Activated T-helper 1 cell treated with Interleukin-2 at 50 U/mL for 16 hours (primary cell): ENCODE measurements around the gene SHOX.
"Not testable (repeated sequence)": the region's sequence is repeated elsewhere in the genome, so short reads cannot be mapped to it uniquely, and the experiment has no call there.

Experiments used
- DNase-seq: peaks from one replicate; pipeline ENCODE4 v3.0.0-alpha.2; 2020; ENCODE audit warnings: low read depth

Gene SHOX

DNA sequence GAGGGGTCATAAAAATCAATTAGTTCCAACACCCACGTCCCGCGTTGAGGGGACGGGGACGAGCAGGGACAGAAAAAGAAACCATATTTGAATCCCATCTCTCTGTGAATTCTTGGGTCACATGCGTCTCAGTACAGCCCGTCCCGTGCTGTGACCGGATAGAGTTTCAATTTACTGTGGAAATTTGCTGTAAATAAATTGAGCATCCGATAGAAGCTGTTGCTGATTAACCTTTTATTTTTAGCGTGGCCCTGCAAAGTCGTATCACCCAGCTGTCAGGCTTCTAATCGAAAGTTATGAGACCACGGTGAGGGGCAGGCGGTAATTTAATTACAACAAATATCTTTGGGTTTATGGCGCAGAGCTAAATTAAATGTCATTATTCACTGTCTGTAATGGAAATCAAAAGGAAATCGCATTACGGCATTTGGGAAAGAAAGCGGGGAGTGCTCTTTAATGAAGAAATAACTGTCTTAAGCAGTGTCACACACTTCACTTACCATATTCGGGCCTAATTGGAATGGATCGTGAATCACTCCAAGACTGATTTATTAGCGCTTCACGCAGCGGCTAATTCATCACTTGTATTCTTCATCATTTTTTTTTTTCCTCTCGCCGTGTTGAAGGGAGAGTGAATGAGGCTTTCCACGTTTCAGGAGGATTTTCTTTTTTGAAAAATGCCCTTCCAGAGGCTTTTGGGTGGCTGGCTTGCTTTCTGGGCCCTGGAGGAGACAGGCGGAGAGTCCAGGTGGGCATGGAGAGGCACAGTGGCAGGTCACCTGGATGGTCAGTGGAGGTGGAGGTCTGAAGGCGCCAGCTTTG is 7.3 kb downstream of the SHOX start:
- DNase-seq, result no peak

DNA sequence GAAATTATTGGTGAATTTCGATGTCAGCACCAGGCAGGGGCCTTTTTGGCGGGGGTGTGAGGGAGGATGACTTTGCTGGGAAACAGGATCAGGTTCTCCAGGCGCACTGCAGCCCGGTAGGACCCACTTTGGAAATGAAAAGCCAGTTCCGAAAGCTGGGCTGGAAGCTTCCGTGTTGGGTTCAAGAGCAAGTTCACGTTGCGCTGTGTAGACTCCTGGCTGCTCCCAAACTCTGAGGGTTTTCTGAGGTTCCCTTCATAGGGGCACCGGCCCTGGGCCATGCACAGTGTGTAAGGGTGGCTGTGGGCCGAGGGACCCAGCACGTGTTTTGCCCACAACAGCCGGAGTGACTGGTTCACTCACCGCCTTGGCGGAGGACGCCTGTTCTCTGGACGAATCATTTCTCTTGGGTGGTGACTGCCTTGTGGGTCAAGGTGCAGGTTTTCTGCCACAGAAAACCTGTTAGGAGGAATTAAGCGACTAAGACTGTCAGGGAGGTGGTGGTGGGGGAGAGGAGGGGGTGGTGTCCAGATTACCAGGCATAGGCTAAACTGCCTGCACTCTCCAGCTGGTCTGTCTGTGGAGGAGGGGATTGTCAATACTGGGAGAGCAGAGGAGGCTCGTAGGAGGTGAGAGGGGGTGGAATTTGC is 8.0 kb downstream of the SHOX start:
- DNase-seq, result no peak

DNA sequence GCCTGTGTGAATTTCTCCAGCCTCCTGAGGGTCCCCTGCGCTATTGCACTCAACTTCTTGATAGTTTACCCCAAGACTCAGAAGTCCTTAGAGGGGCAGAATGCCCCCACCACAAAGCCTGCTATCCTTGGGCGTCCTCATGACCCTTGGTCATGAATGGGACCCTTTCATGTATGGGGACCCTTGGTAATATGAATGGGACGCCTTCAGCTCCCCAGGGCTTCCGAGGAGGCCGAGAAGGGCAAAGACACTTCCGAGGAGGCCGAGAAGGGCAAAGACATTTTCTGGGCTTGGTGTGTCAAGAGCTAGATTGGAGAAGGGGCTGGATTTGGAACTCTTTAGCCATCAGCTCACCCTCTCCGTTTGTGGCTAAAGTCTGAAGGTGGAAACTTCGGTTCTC is 8.6 kb downstream of the SHOX start:
- no peak for DNase-seq

DNA sequence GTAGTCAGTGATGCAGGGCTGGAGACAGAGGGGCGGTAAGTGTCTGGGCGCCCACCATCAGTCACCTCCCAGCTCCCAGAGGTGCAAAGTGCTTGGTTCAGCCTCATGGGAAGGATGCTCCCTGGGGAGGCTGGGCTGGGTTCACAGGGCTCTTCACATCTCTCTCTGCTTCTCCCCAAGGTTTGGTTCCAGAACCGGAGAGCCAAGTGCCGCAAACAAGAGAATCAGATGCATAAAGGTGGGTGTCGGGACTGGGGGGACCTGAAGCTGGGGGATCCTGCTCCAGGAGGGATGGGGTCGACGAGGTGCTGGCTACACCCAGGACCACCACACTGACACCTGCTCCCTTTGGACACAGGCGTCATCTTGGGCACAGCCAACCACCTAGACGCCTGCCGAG is 10.1 kb downstream of the SHOX start:
- DNase-seq, result no peak

DNA sequence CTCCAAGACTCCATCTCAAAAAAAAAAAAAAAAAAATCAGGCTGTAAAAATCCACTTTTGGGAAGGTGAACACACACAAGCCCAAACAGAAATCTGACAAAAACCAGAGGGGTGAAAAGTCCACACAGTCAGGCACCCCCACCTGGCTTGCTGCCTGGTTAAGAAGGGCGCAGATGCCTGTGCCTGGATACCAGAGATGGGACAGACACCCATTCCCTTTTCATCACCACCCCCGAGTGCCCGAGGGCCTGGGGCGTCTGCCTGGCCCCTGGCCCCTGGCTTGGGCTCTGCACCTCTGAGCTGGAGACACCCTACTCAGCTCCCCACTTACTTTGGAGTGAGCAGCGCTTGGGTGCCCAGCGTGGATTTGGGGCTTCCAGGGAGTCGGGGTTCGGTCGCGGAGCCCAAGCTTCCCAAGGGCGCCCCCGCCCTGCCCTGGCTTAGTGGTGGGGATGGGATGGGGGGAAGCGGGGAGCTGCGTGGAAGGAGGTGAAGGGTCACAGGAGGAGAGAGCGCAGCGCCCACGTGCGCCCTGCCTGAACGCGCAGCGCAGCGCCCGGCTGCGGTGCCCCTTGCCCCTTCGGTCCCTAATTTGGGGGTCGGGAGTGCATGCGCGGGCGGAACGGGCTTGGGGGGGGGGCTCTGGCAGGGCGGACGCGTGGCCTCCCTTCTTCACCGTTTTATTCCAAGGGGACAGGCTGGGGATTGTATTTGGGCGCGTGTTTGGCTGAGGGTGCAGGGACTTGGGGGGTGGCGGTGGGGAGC is 11.3 kb downstream of the SHOX start:
- DNase-seq, result no peak

DNA sequence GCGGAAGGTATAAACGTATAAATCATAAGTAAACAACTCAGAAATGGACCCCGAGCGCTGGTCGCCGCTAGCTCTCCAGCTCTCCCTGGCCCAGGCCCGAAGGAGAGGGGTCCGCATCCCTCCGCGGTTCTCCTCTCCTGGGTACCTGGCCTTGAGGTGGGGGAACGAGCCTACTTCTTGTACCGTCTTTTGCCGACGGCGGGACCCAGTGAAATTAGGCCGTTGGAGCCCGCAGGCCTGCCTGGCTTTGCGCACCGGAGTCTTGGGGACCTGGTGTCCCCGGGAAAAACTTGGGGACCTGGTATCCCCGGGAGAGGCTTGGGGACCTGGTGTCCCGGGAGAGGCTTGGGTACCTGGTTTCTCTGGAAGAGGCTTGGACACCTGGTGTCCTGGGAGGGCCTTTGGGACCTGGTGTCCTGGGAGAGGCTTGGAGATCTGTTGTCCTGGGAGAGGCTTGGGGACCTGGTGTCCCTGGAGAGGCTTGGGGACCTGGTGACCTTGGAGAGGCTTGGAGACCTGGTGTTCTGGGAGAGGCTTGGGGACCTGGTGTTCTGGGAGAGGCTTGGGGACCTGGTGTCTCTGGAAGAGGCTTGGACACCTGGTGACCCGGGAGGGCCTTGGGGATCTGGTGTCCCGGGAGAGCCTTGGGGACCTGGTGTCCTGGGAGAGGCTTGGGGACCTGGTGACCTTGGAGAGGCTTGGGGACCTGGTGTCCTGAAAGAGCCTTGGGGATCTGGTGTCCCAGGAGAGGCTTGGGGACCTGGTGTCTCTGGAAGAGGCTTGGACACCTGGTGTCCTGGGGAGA is 12.0 kb downstream of the SHOX start:
- DNase-seq, result no peak

DNA sequence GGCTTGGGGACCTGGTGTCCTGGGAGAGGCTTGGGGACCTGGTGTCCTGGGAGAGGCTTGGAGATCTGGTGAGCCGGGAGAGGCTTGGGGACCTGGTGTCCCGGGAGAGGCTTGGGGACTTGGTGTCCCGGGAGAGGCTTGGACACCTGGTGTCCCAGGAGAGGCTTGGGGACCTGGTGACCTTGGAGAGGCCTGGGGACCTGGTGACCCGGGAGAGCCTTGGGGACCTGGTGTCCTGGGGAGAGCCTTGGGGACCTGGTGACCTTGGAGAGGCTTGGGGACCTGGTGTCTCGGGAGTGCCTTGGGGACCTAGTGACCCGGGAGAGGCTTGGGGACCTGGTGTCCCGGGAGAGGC is 12.6 kb downstream of the SHOX start:
- no peak for DNase-seq

DNA sequence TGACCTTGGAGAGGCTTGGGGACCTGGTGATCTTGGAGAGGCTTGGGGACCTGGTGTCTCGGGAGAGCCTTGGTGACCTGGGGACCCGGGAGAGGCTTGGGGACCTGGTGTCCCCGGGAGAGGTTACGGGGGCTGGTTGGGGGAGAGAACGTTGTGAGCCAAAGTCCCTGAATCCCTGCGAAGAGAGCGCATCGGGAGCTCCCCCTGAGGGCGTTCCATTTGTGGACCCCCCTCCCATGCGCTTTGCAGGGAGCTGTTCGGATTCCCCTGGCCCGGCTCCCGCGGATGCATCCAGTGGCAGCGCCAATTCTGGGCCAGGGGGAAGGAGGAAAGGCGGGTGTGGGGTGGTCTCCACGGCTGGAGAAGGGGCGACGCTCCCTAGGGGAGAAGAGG is 13.3 kb downstream of the SHOX start:
- DNase-seq, result no peak

DNA sequence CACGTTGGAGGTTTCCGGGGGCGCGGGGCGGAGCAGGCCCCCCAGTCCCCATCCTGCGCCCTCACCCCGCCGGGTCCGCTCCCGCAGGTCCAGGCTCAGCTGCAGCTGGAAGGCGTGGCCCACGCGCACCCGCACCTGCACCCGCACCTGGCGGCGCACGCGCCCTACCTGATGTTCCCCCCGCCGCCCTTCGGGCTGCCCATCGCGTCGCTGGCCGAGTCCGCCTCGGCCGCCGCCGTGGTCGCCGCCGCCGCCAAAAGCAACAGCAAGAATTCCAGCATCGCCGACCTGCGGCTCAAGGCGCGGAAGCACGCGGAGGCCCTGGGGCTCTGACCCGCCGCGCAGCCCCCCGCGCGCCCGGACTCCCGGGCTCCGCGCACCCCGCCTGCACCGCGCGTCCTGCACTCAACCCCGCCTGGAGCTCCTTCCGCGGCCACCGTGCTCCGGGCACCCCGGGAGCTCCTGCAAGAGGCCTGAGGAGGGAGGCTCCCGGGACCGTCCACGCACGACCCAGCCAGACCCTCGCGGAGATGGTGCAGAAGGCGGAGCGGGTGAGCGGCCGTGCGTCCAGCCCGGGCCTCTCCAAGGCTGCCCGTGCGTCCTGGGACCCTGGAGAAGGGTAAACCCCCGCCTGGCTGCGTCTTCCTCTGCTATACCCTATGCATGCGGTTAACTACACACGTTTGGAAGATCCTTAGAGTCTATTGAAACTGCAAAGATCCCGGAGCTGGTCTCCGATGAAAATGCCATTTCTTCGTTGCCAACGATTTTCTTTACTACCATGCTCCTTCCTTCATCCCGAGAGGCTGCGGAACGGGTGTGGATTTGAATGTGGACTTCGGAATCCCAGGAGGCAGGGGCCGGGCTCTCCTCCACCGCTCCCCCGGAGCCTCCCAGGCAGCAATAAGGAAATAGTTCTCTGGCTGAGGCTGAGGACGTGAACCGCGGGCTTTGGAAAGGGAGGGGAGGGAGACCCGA is 14.0 kb downstream of the SHOX start:
- no peak for DNase-seq

DNA sequence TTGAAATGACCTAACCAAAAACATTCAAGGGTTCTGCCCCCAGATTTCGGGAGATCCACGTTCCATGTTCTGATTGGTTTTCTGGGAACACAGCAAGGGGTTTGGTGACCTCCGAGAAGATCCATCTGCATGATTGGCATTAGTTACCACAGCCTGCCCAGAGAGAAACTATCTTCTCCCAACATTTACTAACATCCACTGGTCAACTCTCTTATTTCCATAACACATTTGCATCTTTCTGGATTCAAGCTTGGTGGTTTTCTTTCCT is 15.6 kb downstream of the SHOX start:
- no peak for DNase-seq

DNA sequence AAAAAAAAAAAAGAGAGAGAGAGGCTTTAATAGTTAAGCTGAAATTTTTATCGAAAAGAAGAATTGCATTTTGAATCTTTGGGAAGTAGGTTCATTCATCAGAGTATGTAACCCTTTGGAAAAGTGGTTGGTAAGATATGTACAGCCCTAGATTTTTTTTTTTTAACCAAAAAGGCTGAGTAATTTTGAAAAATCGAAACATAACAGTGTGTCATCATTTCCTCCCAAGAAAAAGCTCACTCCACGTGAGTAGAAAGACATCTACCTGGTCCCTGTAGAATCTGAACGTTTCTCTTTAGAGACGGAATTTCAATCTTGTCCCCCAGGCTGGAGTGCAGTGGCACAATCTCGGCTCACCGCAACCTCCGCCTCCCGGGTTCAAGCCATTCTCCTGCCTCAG is 16.2 kb downstream of the SHOX start:
- no peak for DNase-seq

DNA sequence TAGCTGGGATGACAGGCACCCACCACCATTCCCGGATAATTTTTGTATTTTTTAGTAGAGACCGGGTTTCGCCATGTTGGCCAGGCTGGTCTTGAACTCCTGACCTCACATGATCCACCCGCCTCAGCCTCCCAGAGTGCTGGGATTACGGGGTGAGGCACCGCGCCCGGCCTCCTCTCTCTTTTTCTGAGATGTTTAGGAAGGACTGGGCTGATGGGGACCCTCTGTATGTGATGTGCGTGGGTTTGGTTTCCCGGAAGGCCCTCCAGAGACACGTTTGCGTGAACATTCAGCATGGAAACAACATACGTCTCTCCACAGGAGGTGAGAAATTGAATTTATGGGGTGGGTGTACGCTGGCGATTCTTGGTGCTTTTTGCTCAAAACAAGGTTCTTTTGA is 18.6 kb downstream of the SHOX start:
- DNase-seq, result no peak

DNA sequence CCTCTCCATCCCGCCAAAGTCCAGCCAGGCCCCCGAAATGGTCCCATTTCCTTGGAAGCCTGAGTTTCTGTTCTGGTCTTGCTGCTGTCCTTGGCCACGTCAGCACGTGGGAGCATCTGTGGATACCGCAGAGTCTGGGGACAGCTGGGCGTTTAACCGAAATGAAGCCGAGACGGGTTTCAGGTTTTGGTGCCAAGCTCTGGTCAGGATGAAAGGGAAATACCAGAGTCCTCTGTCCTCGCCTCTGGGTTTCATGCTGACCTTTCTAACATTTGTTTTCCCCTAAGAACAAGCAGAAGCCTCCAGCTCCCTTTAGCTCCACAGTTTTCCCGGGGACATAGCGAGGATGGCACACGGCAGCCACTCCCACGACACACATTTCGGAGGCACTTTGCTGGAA is 19.7 kb downstream of the SHOX start:
- DNase-seq, result no peak

DNA sequence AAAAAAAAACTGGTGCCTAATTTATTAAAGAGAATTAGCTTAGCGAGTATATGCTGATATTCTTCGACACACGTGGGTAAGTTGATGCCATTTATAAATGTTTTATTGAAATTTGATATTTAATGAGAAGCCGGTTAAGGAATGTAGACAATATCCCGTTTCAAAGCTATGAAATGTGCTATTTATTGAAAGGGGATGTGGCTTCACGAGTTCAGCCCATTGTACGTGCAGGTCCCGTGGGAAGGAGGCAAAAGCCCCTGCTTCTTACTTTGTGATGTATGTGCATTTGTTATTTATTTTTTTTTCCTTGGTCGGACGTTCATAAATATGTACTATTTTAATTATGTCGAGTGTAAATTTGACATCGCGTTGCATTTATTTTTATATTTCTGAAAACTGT is 20.2 kb downstream of the SHOX start:
- no peak for DNase-seq

DNA sequence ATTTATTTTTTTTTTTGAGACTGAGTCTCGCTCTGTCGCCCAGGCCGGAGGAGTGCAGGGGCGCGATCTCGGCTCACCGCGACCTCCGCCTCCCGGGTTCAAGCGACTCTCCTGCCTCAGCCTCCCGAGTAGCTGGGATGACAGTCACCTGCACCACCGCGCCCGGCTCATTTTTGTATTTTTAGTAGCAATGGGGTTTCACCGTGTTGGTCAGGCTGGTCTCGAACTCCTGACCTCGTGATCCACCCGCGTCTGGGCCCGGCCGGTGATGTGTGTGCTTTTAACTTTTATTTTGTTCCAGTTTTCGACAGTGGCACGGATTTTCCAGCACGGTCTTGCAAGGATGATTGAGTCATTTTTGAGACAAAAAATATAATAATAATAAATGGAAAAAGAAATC is 21.3 kb downstream of the SHOX start:
- not testable (repeated sequence) for DNase-seq

DNA sequence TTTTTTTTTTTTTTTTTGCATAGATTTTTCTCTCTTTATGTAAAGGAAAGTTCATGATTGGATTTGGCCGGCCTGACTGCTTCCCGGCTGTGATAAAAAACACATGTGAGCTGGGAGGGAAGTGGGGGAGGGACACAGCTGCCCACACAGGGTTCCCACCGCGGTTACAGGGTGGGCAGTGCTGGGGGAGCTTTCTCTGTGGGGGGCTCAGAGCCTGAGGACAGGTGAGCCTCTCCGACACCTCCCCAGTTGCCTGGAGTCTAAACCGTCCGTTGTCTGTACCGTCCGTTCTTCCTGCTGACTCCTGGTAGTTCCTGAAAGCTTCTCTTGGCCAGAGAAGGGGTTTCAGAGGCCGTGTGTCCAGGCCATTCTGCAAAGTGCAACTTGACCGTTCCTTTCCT is 21.8 kb downstream of the SHOX start:
- no peak for DNase-seq

DNA sequence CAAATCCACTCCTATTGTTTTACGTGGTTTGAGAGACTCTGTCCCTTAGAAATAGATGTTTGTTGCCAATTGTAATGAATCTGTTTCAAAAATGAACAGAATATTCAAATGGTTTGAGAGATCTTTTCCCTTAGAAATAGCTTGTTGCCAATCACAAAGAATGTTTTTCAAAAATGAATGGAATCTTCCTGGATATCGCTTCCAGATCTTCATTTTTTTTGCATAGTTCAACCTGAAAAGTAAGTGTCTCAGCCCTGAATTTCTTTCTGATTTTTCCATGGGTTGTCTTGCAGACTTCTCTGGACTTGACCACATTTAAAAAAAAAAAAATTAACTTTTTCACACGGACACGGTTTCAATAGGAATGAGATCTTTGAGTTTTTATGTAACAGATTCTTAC is 22.7 kb downstream of the SHOX start:
- no peak for DNase-seq

DNA sequence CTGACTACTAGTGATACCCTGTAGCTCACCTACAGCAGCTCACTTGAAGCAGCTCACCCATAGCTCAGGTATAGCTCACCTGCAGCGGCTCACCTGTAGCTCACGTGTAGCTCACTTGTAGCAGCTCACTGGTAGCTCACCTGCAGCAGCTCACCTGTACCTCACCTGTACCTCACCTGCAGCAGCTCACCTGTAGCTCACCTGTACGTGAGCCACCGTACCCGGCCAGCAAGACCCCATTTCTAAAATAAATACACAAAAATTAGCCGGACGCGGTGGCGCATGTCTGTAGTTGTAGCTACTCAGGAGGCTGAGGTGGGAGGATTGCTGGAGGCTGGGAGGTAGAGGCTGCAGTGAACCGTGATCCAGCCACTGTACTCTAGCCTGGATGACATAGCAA is 30.6 kb downstream of the SHOX start:
- no peak for DNase-seq

DNA sequence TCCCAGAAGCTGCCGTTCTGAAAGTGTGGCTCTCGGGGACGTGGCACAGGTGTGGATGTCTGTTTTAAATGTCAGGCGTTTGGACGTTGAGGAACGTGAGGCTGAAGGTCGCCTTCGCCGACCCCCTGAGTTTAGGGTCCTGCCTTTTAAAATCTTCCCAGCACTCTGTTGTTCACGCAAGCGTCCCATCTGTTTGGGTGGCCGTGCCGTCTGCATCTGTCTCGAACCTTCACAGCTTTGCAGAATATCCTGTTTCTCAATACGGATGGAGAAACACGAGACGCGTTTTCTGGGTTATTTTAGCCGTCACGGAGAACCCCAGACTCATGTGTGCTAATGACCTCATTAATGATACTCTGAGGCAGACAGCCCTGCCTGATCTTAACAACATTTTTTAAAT is 31.5 kb downstream of the SHOX start:
- no peak for DNase-seq

DNA sequence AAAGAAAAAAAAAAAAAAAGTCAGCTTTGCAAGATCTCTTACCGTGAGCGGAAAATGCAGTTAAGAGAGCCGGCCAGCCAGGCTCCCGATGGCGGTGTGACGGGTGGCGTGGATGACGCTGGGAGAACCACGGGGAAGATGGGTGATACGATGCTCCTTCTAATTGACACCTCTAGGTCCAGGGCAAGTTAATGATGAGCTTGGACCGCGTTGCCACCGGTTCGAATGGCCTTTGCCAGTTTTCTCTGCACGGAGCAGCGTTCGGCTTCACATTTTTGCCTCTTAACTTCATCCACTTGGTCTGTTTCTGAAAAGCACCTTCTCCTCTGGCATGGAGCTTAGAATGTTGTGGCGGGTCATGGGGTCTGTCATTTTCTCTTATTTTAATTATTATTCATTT is 33.2 kb downstream of the SHOX start:
- no peak for DNase-seq
